NCI-H748 (cell line): ENCODE data around the gene RNF19B.
A peak's percentile ranks its signal among the peaks of the same experiment; 100 is the strongest.

Experiments
- DNase-seq: peaks from one replicate; lab custom pipeline; 2025; ENCODE audit not compliant: unreplicated experiment; lab: John Stamatoyannopoulos, UW

Gene RNF19B

GRCh38 chr1:32902535-32902920 lies 62.1 kb downstream of the RNF19B start:
- DNase-seq = no peak

GRCh38 chr1:32901823-32902534 lies 62.6 kb downstream of the RNF19B start:
- DNase-seq = no peak

GRCh38 chr1:32900956-32901822 lies 63.4 kb downstream of the RNF19B start, which contains the start of gene TMEM54:
TSS of gene TMEM54 (minus strand) at chr1:32901389. CDS start at chr1:32901238, 151 bp downstream.
- peak; percentile 53 for DNase-seq

- DNase-seq = peak; percentile 12
Measured at GRCh38 chr1:32900371-32900955, 64.1 kb downstream of the RNF19B start.

- no peak for DNase-seq
Measured at GRCh38 chr1:32899586-32900296, 64.9 kb downstream of the RNF19B start.

GRCh38 chr1:32898958-32899357 lies 65.7 kb downstream of the RNF19B start:
- no peak for DNase-seq

- DNase-seq = no peak
Measured at GRCh38 chr1:32898056-32898455, 66.6 kb downstream of the RNF19B start.

GRCh38 chr1:32897082-32898049 lies 67.2 kb downstream of the RNF19B start:
- no peak for DNase-seq

- DNase-seq = no peak
Measured at GRCh38 chr1:32896451-32896850, 68.2 kb downstream of the RNF19B start.

- DNase-seq = no peak
Measured at GRCh38 chr1:32895325-32896215, 69.0 kb downstream of the RNF19B start.

- DNase-seq = no peak
Measured at GRCh38 chr1:32894681-32895080, 69.9 kb downstream of the RNF19B start.

- DNase-seq = no peak
Measured at GRCh38 chr1:32894019-32894600, 70.5 kb downstream of the RNF19B start.

- peak; percentile 66 for DNase-seq
Measured at GRCh38 chr1:32893198-32894018, 71.2 kb downstream of the RNF19B start.

- DNase-seq = peak; percentile 72
Measured at GRCh38 chr1:32892368-32893197, 72.0 kb downstream of the RNF19B start.

- no peak for DNase-seq
Measured at GRCh38 chr1:32891630-32892029, 73.0 kb downstream of the RNF19B start.

GRCh38 chr1:32891241-32891570 lies 73.4 kb downstream of the RNF19B start:
- DNase-seq = no peak
